GM04503 (cell line): ENCODE data around the gene CSHL1.
"Not testable (repeated sequence)": the region's sequence is repeated elsewhere in the genome, so short reads cannot be mapped to it uniquely, and the experiment has no call there.

Experiments
- DNase-seq: peaks from one replicate; pipeline ENCODE4 v3.0.0-alpha.2; 2012; ENCODE audit warnings: low read depth

Gene CSHL1

GRCh38 chr17:63918789-63919305 lies 7.8 kb upstream of the CSHL1 start, which contains the start of gene GH1:
GH1 (minus strand) TSS chr17:63918839; CDS start chr17:63918776, 63 bp downstream.
- not testable (repeated sequence) for DNase-seq

GRCh38 chr17:63918305-63918704 lies 7.2 kb upstream of the CSHL1 start:
- DNase-seq, result no peak

- DNase-seq, result no peak
Observed at GRCh38 chr17:63917646-63918045, 6.6 kb upstream of the CSHL1 start.

- not testable (repeated sequence) for DNase-seq
Observed at GRCh38 chr17:63917206-63917605, 6.1 kb upstream of the CSHL1 start.

GRCh38 chr17:63916566-63917185 lies 5.6 kb upstream of the CSHL1 start:
- no peak for DNase-seq

- DNase-seq, result not testable (repeated sequence)
Observed at GRCh38 chr17:63915753-63916152, 4.7 kb upstream of the CSHL1 start.

GRCh38 chr17:63914471-63914870 lies 3.4 kb upstream of the CSHL1 start:
- DNase-seq, result no peak

GRCh38 chr17:63911657-63912100 lies 621 bp upstream of the CSHL1 start:
- no peak for DNase-seq

GRCh38 chr17:63910096-63910495 lies 962 bp downstream of the CSHL1 start:
- DNase-seq, result no peak

- not testable (repeated sequence) for DNase-seq
Observed at GRCh38 chr17:63909586-63909985, 1.5 kb downstream of the CSHL1 start.

- DNase-seq, result not testable (repeated sequence)
Observed at GRCh38 chr17:63907161-63907778, 3.8 kb downstream of the CSHL1 start.

GRCh38 chr17:63904796-63905195 lies 6.3 kb downstream of the CSHL1 start:
- not testable (repeated sequence) for DNase-seq

GRCh38 chr17:63903787-63904201 lies 7.3 kb downstream of the CSHL1 start:
- not testable (repeated sequence) for DNase-seq

GRCh38 chr17:63901971-63902370 lies 9.1 kb downstream of the CSHL1 start:
- not testable (repeated sequence) for DNase-seq

- DNase-seq, result not testable (repeated sequence)
Observed at GRCh38 chr17:63898899-63899798, 11.9 kb downstream of the CSHL1 start.

GRCh38 chr17:63896524-63897354 lies 14.3 kb downstream of the CSHL1 start, which contains the start of gene CSH1:
CSH1 (minus strand) TSS chr17:63896574; CDS start chr17:63896511, 63 bp downstream.
- not testable (repeated sequence) for DNase-seq

- DNase-seq, result not testable (repeated sequence)
Observed at GRCh38 chr17:63894821-63895220, 16.2 kb downstream of the CSHL1 start.

GRCh38 chr17:63894021-63894420 lies 17.0 kb downstream of the CSHL1 start:
- DNase-seq, result not testable (repeated sequence)

- not testable (repeated sequence) for DNase-seq
Observed at GRCh38 chr17:63892316-63893037, 18.6 kb downstream of the CSHL1 start.

- DNase-seq, result not testable (repeated sequence)
Observed at GRCh38 chr17:63889026-63889848, 21.8 kb downstream of the CSHL1 start.
